T-helper 2 cell (primary cell): Measurements from ENCODE around the gene CPSF7.

Source experiments
- DNase-seq, 5 experiments: peaks; one replicate each; pipeline versions ENCODE4 v3.0.0 to v3.0.0-alpha.2; 2012 to 2022

CPSF7 gene

DNA sequence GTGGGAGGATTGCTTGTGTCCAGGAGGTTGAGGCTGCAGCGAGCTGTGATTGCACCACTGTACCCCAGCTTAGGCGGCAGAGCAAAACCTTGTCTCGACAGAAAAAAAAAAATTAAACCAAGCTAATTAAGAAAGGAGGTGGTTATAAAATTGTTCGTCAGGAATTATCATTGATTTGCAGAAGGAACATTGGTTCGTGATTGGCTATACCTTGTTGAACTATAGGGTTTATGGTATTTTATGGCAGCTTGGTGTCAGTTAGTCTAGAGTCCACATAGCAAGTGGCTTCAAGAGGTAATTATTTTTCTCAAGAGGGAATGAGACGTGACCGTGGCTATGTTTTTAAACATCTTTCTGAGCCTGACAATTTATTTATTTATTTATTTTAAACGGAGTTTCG, 48.9 kb downstream of the CPSF7 start:
- DNase-seq = no peak

DNA sequence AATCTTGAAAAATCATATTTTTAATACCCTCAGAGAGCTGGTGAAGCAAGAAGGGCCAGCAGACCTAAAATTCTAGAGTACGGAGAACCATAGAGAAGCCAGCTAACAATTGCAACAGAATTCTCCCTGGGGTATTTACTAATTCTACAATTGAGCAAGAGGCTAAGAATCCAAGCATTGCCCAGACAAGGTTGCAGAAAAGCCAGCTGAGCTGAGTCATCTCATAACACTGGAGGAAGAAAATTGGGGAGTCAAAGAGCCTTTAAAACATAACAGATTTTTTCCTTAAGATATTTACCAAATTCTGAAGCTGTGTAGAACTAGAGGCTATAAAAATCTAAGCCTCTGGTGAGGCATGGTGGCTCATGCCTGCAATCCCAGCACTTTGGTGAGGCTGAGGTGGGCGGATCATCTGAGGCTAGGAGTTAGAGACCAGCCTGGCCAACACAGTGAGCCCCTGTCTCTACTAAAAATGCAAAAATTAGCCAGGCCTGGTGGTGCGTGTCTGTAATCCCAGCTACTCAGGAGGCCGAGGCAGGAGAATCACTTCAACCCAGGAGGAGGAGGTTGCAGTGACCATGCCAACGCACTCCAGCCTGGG, 51.0 kb downstream of the CPSF7 start:
- DNase-seq = no peak

DNA sequence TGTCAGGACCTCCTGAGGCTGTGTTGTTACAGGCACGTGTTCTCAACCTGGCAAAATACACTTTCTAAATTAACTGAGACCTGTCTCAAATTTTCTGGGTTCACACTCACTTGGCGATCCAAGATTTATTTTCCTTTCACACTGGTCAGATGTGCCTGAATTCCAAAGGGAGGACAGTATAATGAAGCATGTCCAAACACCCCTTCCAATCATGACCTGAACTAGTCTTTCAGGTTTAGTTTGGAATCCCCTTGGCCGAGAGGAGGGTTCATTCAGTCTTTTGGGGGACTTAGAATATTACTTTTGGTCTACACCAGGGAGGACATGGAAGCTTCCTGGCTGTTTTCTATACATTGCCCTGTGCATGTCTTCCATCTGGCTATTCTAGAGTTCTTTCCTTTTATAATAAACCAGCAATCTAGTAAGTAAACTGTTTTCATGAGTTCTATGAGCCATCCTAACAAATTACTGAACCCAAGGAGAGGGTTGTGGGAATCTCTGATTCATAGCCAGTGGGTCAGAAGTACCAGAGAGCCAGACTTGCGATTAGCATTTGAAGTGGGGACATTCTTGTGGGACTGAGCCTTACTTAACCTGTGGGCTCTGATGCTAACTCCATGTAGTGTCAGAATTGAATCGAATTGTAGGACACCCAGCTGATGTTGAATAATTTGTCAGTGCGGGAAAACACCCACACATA, 52.2 kb downstream of the CPSF7 start:
- DNase-seq = no peak

DNA sequence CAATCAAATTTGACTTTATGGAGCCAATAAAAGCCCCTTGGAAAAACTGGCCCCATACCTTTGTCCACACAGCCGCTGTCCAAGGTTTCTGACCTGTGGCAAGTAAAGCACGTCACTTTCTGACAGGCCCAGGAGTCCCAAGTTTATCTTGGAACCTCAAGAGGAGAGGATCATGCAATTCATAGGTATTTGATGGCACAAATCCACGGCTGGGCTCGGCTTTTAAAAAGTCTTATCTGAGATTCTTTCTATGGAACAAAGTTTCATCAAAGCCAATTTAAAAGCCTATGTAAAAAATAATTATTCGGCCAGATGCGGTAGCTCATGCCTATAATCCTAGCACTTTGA, 54.0 kb downstream of the CPSF7 start:
- DNase-seq = no peak

DNA sequence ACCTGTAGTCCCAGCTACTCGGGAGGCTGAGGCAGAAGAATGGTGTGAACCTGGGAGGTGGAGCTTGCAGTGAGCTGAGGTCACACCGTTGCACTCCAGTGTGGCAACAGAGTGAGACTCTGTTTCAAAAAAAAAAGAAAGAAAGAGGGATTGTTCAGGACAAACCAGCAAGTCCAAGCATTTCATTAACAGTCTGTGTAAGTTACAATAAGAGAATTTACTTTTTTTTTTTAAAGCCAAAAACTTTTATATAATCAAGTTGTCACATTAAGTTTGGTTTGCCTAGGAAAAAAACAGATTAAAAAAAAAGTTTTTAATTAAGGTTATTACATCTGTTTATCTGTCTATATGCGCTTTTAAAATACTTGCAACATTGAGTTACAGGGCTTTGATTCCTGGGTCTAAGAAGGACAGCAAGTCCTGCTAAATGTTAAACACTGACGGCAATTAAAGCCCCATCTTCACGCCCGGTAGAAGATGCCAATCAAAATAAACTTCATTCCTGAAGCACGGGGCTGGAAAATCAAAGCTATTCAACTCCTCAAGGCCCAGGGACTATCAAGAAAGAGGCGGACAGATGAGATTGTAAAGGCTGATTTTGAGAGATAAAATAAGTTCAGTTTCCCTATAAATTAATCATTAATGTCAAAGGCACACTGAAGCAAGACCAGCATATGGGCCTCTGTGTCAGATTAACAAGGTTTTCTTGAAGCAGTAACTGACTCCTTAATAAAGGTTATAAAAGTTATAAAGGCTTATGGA, 56.9 kb downstream of the CPSF7 start:
- no peak for DNase-seq

DNA sequence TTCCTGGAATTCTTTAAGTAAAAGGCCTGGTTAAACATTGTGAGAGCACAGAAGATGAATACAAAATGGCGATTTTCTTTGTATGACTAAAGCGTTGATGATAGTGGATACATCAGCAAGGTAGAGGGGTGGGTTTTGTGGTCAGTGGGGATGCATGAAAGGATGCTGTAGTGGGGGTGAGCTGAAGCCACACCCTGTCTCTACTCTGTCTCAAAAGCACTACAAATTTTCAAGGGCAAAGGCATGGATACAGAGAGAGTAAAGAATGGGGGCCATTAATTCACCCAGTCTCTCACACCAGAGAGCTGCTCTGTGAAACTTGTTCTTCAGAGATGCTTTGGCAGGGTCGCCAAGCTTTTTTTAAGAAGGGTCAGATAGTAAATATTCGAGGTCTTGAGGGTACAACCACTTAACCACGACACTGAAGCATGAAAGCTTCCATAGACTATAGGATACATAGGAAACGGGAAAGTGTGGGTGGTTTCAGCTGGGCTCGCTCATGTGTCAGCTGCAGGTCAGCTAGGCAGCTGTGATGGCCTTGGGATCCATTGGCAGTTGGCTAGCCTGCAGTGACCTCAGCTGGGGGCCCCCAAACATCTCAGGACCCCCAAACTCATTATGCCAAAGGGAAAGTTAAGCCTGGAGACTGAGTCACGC, 59.3 kb downstream of the CPSF7 start:
- DNase-seq = peak in 1 of 5 experiments; percentile 22

DNA sequence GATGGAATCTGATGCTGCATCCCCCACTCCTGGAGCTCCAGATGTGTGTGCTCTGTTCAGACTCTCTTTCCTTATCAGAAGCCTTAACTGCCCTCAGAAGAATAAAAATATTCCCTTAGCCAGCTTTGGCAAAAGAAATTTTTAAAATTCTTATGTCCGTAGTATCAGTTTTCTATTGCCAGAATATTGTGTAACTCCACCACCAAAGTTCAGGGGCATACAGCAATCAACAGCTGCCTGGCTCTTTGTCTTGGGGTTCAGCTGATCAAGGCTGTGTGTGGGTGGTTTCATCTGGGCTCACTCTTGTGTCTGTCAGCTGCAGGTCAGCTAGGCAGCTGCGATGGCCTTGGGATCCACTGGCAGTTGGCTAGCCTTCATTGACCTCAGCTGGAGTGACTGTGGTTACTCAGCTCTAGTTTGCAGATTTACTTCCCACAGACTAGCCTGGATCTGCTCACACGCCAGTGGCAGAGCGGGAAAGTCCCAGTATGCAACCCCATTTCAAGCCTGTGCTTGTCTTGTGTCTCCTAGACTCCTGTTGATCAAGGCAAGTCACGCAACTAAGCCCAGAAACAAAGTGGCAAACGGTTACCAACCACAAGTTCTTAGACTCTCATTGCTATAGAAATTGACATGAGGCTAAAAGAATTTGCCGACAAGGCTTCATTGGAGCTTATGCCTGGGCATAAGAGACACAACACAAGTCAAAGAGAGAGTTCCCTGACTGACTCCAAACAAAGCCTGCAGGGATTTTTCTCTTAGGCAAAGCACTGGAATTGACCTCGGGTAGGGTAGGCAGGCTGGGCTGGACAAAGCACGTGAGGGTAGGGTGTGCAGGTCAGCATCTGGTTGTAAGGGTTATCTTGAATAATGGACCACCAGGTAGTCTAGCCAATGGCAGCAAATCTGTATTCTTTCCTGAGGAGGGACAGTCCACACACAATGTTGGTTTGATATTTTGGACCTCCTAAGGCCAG, 60.1 kb downstream of the CPSF7 start:
- DNase-seq = no peak

DNA sequence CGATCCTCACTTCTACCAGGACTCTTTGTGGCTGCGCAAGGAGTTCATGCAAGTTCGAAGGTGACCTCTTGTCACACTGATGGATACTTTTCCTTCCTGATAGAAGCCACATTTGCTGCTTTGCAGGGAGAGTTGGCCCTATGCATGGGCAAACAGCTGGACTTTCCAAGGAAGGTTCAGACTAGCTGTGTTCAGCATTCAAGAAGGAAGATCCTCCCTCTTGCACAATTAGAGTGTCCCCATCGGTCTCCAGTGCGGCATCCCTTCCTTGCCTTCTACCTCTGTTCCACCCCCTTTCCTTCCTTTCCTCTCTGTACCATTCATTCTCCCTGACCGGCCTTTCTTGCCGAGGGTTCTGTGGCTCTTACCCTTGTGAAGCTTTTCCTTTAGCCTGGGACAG, 61.1 kb downstream of the CPSF7 start:
- no peak for DNase-seq

DNA sequence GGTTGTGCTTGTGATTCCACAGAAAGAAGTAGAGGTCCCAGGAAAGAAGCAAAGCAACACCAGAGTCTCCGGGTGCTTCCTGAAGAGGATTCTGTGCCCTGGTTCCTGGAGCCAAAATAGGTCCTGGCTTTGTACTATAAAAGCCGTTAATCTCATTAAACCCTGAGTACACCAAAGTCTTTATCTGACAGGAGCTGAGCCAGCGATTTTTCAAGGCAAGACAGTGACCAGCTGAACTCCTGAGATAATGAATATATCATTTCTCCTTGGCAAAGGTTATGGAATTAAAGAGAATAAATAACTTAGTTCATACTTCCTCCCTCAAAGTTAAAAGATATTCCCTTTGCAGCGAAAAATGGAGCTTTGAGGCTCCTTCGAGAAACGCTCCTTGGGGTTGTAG, 62.4 kb downstream of the CPSF7 start:
- DNase-seq = no peak

DNA sequence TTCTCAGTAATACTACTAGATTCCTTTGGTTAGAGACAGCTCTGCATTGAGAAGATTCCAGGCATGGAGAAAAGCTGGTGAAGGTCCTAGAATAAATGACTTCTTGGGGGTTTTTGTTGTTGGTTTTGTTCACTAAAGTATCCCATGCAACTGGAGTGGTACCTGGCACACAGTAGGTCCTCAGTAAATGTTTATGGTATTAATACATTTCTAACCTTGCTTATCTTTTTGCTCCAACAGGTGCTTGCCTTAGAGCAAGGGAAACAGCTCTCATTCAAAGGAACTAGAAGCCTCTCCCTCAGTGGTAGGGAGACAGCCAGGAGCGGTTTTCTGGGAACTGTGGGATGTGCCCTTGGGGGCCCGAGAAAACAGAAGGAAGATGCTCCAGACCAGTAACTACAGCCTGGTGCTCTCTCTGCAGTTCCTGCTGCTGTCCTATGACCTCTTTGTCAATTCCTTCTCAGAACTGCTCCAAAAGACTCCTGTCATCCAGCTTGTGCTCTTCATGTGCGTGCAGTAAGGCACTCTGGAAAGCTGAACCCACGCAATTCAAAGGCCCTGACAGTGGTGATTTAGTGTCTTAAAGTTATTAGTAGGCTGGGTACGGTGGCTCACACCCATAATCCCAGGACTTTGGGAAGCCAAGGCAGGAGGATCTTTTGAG, 65.6 kb downstream of the CPSF7 start:
- DNase-seq = no peak

DNA sequence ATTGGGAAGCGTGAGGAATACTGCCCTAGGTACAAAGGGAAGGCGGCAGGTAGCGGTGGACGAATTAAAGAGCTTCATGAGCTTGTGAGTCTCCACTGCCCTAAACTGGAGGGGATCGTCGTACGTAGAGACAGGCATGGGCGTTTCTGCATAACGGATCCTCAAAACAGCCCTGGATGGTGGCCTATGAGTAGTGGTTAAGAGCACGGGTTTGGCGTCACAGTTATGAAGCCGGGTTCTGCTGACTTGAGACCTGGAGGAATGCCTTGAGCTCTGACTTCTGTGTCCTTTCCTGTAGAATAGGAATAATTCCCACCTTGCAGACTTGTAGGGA, 67.3 kb downstream of the CPSF7 start:
- peak in 3 of 5 experiments; percentile 12 to 76 (median 16) for DNase-seq

DNA sequence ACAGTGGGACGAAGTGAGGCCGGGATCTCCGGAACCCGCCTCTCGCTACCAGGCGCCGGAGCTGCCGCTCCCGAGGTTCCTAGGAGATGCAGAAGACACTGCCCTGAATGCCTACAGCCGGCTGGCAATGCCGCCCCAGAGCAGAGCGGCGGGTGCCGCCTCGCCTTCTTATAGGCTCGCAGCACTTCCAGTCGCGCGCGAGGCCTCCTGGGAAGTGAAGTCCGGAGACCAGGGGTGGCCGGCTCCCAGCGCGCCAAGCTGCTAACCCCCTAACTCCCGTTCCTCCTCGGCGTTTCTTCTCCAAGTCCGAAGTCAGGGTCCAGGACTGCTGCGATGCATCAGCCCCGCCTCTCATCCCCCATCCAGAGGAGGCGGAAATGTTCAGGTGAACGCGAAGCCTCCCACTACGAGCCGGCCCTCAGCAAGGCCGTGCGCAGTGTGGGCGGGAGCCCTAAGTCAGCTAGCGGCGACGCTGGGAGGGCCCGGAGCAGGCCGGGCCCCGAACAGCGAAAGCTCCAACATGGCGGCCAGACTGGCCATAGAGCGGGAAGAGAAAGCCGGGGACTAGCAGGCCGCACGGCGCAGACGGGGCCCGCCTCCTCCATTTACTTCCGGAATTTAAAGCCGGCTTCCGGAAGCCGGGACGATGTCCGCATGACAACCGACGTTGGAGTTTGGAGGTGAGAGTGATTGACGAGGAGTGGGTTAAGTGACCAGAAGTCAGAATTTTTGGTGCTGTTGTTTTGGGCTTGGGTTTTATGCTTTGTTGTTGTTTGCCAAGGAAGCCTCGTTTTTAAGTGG, 67.8 kb downstream of the CPSF7 start, which contains the start of the genes CYB561A3 and TMEM138:
TSS of gene CYB561A3 (minus strand) at position 142 of the 801 bp plus-strand sequence. CDS start 5,169 bp downstream, outside the sequence.
TSS of gene TMEM138 (plus strand) at position 634 of the 801 bp plus-strand sequence. CDS start 2,017 bp downstream, outside the sequence.
- peak; percentile 73 to 96 (median 82) for DNase-seq

DNA sequence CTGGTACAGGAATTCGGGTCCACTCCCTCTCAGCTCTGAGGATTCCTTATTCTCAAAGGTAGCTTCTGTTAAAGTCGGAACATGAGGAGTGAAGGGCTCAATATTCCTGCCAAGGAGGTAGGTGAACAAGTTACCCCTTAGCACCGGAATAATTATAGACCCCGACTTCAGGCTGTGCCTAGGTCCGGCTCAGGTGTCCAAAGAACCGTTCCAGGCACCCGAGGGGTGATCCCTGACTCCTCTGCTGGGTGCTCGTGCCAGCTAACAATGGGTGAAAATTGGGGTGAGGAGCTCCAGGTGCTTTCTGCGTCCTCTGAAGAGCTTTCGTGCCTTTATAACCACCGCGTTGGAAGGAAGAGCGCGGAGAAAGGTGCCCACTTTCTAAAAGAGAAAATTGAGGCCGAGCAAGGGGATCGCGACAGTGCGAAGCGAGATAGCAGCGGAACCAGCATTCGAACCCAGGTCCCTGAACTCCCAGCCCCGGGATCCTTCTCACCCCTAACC, 68.5 kb downstream of the CPSF7 start:
- no peak for DNase-seq

DNA sequence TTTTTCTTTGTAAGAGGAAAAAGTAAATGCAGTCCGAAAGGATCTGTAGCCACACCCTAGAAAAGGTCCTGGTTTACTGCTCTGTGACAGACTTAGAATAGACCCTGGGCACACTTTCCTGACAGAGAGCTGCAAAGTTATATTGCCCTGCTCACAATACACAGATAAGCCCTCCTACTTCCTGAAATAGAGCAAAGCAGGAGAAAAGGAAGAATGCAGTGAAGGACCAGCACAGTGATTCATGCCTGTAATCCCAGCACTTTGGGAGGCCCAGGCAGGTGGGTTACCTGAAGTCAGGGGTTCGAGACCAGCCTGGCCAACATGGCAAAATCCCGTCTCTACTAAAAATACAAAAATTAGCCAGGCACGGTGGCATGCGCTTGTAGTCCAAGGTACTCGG, 70.3 kb downstream of the CPSF7 start:
- DNase-seq = no peak

DNA sequence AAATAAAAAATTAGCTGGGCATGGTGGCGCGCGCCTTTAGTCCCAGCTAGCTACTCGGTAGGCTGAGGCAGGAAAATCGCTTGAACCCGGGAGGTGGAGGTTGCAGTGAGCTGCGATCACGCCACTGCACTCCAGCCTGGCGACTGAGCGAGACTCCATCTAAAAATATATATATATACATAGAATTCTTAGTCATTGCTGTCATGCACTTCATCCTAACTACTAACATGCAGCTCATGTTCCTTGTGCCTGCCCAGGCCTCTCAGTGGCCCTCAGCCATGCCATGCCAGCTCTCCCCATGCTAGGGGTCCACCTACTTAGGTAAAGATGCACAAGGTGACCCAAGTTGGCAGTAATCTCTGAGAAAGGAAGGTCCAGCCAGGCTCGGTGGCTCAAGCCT, 71.2 kb downstream of the CPSF7 start:
- DNase-seq = no peak

DNA sequence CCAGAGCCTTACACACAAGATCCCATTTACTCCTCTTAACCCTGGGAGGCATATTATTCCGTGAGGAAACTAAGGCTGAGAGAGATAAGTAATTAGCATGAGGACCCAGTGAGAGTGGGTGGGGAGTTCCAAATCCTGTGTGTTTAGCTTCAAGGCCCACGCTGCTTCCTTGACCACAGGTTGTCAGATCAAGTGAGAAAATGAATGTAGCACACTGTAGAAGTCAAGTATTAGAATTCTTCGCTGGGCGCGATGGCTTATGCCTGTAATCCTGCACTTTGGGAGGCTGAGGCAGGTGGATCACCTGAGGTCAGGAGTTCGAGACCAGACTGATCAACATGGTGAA, 71.9 kb downstream of the CPSF7 start:
- no peak for DNase-seq

DNA sequence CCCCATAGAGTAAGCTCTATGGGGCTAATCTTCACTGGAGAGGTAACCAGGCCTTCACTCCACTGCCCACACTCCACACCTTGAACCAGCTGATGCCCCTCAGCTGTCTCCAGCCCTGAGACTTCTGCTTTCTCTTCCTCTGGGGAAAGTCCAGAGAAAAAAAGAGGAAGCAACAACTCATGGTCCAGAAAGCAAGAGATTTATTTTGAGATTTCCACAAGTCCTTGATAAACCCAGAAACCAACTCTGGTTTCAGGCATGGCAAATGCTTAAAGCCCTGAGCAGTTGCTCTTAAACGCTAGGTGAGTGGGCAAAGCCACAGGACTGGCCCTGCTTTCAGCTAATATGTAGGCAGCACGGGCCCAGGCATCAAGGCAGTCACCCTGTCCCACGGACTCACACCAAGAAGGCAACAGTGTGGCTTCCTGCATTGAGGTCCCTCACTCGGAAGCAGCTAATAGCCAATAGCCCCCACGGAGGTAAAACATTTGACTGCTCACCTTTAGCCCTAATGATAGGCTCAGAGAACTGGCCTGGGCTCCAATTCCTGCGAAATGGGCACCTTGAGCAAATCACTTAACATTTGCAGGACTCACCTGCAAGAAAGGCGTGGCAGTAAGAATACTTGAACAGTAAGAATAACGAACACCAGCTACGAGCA, 72.4 kb downstream of the CPSF7 start:
- DNase-seq = no peak

DNA sequence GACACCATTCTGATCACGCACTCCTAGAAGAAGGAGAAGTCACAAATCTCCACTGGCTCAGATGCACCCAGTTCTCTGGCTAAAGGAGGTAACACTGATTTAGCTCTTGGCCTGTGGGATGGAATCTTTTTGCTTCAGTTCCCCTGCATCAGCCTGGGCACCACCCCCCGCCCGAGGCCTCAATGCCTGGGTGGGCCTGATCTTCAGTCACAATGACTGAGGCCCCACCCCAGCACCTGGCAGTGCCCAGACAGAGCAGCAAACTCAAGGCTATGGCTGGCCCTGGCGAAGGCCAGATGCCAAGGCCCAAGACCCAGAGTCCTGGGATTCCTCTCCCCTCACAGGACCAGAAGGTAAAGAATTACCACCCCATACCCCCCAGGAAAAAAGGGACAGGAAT, 73.1 kb downstream of the CPSF7 start:
- no peak for DNase-seq

DNA sequence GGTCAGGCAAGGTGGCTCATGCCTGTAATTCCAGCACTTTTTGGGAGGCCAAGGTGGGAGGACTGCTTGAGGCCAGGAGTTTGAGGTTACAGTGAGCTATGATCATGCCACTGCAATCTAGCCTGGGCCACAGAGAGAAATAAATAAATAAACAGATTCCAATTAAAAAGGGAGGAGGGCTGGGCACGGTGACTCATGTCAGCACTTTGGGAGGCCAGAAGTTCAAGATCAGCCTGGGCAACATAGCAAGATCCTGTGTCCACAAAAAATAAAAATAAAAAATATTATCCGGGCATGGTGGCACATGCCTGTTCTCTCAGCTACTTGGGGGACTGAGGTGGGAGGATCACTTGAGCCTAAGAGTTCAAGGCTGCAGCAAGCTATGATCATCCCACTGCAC, 75.6 kb downstream of the CPSF7 start:
- DNase-seq = no peak
